GM21528 (cell line): ENCODE measurements around the gene RPTOR.
"Not testable (repeated sequence)": the region's sequence is repeated elsewhere in the genome, so short reads cannot be mapped to it uniquely, and the experiment has no call there.

Experiments
- ATAC-seq: cut with Tn5 transposase; IDR thresholded peaks from one replicate; pipeline ENCODE4 v1.9.1; 2021; ENCODE audit warnings: mild to moderate bottlenecking, moderate library complexity; ENCODE audit not compliant: unreplicated experiment, low FRiP score

RPTOR gene

GRCh38 chr17:80737106-80738019, 192.7 kb downstream of the RPTOR start:
- ATAC-seq, result peak; percentile 69

- no peak for ATAC-seq
These were observed 193.6 kb downstream of the RPTOR start for GRCh38 chr17:80738020-80738808.

- no peak for ATAC-seq
These were observed 194.5 kb downstream of the RPTOR start for GRCh38 chr17:80738987-80739730.

GRCh38 chr17:80740141-80740540, 195.5 kb downstream of the RPTOR start:
- no peak for ATAC-seq

- ATAC-seq, result no peak
These were observed 197.5 kb downstream of the RPTOR start for GRCh38 chr17:80742091-80742490.

GRCh38 chr17:80742581-80743180, 198.0 kb downstream of the RPTOR start:
- no peak for ATAC-seq

- no peak for ATAC-seq
These were observed 198.6 kb downstream of the RPTOR start for GRCh38 chr17:80743181-80743771.

GRCh38 chr17:80743973-80744372, 199.3 kb downstream of the RPTOR start:
- ATAC-seq, result not testable (repeated sequence)

GRCh38 chr17:80744725-80745124, 200.1 kb downstream of the RPTOR start:
- not testable (repeated sequence) for ATAC-seq

GRCh38 chr17:80745183-80745582, 200.5 kb downstream of the RPTOR start:
- ATAC-seq, result no peak

- no peak for ATAC-seq
These were observed 201.8 kb downstream of the RPTOR start for GRCh38 chr17:80746262-80746935.

GRCh38 chr17:80747469-80747868, 202.8 kb downstream of the RPTOR start:
- no peak for ATAC-seq

- ATAC-seq, result no peak
These were observed 205.0 kb downstream of the RPTOR start for GRCh38 chr17:80749611-80750010.

- ATAC-seq, result no peak
These were observed 205.6 kb downstream of the RPTOR start for GRCh38 chr17:80750263-80750662.

GRCh38 chr17:80751070-80751945, 206.7 kb downstream of the RPTOR start:
- no peak for ATAC-seq

- ATAC-seq, result no peak
These were observed 207.4 kb downstream of the RPTOR start for GRCh38 chr17:80751946-80752581.

GRCh38 chr17:80753685-80754345, 209.2 kb downstream of the RPTOR start:
- no peak for ATAC-seq
